Pancreas (tissue), 10 donors: ENCODE results near the gene PALLD. TPM values are rescaled to one million over a fixed set of nuclear protein-coding genes. Genes with fewer than 3 reads are reported as not detected.

Experiments
- ATAC-seq, 4 donors: fragments of 200-7000 bp; cut with Tn5 transposase; one replicate each; pipeline versions ENCODE4 v1.8.0 to v1.9.1; 2020; ENCODE audit warnings: mild to moderate bottlenecking in 4 of 4, moderate library complexity in 4 of 4
- DNase-seq, 6 donors: peaks; one replicate each; pipeline ENCODE4 v3.0.0-alpha.2; 2020
- FAIRE-seq: peaks from 2 replicates; lab custom pipeline; 2012; peaks lifted over from hg19 to GRCh38; lab: Jason Lieb, UNC
- H3K27ac ChIP-seq, 4 donors: fragments of 200-600 bp; sonication (generic); 1 replicate in 3 of 4; 2 replicates in 1 of 4; pipeline versions ENCODE4 v1.5.0 to v1.8.0; 2020
- H3K27me3 ChIP-seq, 4 donors: fragments of 200-600 bp; one replicate each; pipeline ENCODE4 v1.8.0; 2021
- H3K36me3 ChIP-seq, 3 donors: fragments of 200-600 bp; sonication (generic) in 1 of 3; one replicate each; pipeline versions ENCODE4 v1.5.0 to v1.8.0; 2020 to 2021
- H3K4me1 ChIP-seq, 3 donors: fragments of 200-600 bp; one replicate each; pipeline ENCODE4 v1.8.0; 2021
- H3K4me3 ChIP-seq, 4 donors: fragments of 200-600 bp; sonication (generic) in 2 of 4; one replicate each; pipeline versions ENCODE4 v1.5.0 to v1.8.0; 2020 to 2021
- H3K9me3 ChIP-seq, 4 donors: fragments of 200-600 bp; one replicate each; pipeline ENCODE4 v1.8.0; 2021
- WGBS, 2 donors: extraction: QIAGEN DNeasy Blood & Tissue Kit; methylation state at CpG; one replicate each; pipeline ENCODE4 v1.1.7; 2013; 5-methylcytosine and 5-hydroxymethylcytosine counted together
- intact Hi-C, 3 donors: fragments of 100-400 bp; cut with DNase I; formaldehyde crosslinking; loops; one replicate each; pipeline versions ENCODE4 v1.11.1 to v1.14.2; 2022
- polyA plus RNA-seq, 2 donors: library from polyadenylated mRNA; stranded (reverse); fragments of 200-250 nt; gene quantifications; one replicate each; pipeline ENCODE4 v1.2.3, GENCODE V29; 2013
- total RNA-seq, 6 donors: library from RNA; stranded (reverse); fragmentation: NEBNext Ultra II Directional in 4 of 6; extraction: Animal tissue kit (Norgen Biotek cat#: 25700) in 4 of 6; gene quantifications; one replicate each; pipeline versions ENCODE4 v1.2.1 to v1.2.4, GENCODE V29; 2021 to 2023
- TF ChIP-seq, protein P1 (sequence below), 4 donors: fragments of 200-600 bp; sonication (generic) in 3 of 4; IDR thresholded peaks; one replicate each; pipeline versions ENCODE4 v1.5.0 to v1.8.0; 2021; ENCODE audit warnings: antibody characterized with exemption in 4 of 4
- donor health status: healthy with polysubstance abuse.
- donor health status: DM: no; HTN: no; CAD: no; lungs with moderate emphysema.
- donor health status: DM: no; HTN: no; CAD: no.
- donor health status: control.
- donor health status: control.
- donor health status: Bipolar disorder and iron deficiency.
- donor health status: DM: yes; HTN: yes; CAD: no.
- donor health status: DM: no; HTN: no; CAD: no.
- donor health status: DM: no; HTN: no; CAD: no.
- donor health status: DM: yes; HTN: yes; CAD: no.

Gene PALLD
- total and polyA plus RNA-seq, 8 donors, result 4.4 to 44.2 (median 14.1) TPM

DNA sequence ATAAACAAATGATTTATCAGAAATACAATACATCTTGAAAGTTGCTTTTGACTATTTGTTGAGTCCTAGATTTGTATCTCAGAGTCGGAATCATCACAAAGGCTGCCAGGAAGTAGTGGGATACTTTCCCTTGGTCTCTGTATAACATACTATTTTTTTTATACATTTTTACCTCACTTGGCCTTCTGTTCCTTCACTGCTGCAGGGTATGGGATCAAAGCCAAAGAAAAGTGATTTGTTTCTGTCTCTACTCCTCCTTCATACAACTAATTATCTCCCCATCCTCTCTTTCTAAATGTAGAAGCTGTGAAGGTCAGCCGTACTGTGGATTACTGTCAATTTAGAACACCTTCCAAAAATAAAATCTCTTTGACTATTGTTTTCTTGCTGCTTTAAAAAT is 24.9 kb downstream of the PALLD start:
- TF ChIP-seq, protein P1, sequence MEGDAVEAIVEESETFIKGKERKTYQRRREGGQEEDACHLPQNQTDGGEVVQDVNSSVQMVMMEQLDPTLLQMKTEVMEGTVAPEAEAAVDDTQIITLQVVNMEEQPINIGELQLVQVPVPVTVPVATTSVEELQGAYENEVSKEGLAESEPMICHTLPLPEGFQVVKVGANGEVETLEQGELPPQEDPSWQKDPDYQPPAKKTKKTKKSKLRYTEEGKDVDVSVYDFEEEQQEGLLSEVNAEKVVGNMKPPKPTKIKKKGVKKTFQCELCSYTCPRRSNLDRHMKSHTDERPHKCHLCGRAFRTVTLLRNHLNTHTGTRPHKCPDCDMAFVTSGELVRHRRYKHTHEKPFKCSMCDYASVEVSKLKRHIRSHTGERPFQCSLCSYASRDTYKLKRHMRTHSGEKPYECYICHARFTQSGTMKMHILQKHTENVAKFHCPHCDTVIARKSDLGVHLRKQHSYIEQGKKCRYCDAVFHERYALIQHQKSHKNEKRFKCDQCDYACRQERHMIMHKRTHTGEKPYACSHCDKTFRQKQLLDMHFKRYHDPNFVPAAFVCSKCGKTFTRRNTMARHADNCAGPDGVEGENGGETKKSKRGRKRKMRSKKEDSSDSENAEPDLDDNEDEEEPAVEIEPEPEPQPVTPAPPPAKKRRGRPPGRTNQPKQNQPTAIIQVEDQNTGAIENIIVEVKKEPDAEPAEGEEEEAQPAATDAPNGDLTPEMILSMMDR (IDR thresholded peaks at IDR 0.05), result no peak
- Histone ChIP-seq H3K4me3 (no peak overlapping the region), H3K36me3 (no peaks in the 10 kb centered on the region), H3K27me3 (no peaks in the 10 kb centered on the region), H3K27ac (no peak overlapping the region), H3K9me3 (no peaks in the 10 kb centered on the region), H3K4me1 (no peaks in the 10 kb centered on the region)
- DNase-seq (no peak), FAIRE-seq (no peak), ATAC-seq (no peak)
- intact Hi-C loops, result no loop called here
- 55 to 61% methylated on average over 2 of the region's 2 CpGs for WGBS, 2 donors

GRCh38 chr4:168522356-168522755 is 25.5 kb downstream of the PALLD start:
- TF ChIP-seq, protein P1 (IDR thresholded peaks at IDR 0.05), result no peak
- H3K4me1 ChIP-seq, result no peaks in the 10 kb centered on the region
- H3K4me3 ChIP-seq, result no peak overlapping the region
- H3K27ac ChIP-seq, result no peak overlapping the region
- intact Hi-C loops, result no loop called here
- H3K9me3 ChIP-seq, result no peaks in the 10 kb centered on the region
- no peaks in the 10 kb centered on the region for H3K27me3 ChIP-seq
- no peak for FAIRE-seq
- ATAC-seq, result no peak
- WGBS, 2 donors, result 70% methylated on average over 2 of the region's 2 CpGs
- no peak for DNase-seq
- no peaks in the 10 kb centered on the region for H3K36me3 ChIP-seq

- Histone ChIP-seq H3K4me3 (no peak overlapping the region), H3K27me3 (no peaks in the 10 kb centered on the region), H3K27ac (no peak overlapping the region), H3K36me3 (no peaks in the 10 kb centered on the region), H3K4me1 (no peaks in the 10 kb centered on the region), H3K9me3 (no peaks in the 10 kb centered on the region)
- FAIRE-seq (no peak), DNase-seq (no peak), ATAC-seq (no peak)
- intact Hi-C loops, result no loop called here
- 76 to 91% methylated on average over 2 of the region's 2 CpGs for WGBS, 2 donors
- TF ChIP-seq, protein P1 (IDR thresholded peaks at IDR 0.05), result no peak
These were observed 26.1 kb downstream of the PALLD start for GRCh38 chr4:168522829-168523489.

- Histone ChIP-seq H3K27me3 (no peaks in the 10 kb centered on the region), H3K4me3 (no peak overlapping the region), H3K27ac (no peak overlapping the region), H3K4me1 (no peaks in the 10 kb centered on the region), H3K9me3 (no peaks in the 10 kb centered on the region), H3K36me3 (no peaks in the 10 kb centered on the region)
- TF ChIP-seq, protein P1 (IDR thresholded peaks at IDR 0.05), result no peak
- FAIRE-seq (no peak), DNase-seq (no peak), ATAC-seq (no peak)
- intact Hi-C loops, result no loop called here
These were observed 27.2 kb downstream of the PALLD start for GRCh38 chr4:168524006-168524405.

DNA sequence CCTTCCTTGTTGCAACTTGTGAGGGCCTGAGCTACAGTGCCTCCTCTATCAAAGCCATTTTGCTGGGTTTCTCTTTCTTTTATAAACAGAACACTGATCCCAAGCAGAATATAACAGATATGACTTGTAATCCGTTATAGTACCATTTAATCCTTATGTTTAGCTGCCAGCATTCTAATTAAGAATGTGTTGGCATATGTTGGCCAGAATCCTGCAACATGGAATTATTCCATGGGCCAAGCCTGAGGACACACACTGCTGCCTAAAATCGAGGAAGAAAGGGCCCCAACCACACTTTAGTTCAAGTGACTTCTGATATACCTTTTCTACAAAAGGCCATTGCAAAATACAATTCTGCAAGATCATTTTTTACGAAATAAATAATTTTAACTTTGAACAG is 28.0 kb downstream of the PALLD start:
- TF ChIP-seq, protein P1 (IDR thresholded peaks at IDR 0.05), result no peak
- H3K9me3 ChIP-seq, result no peaks in the 10 kb centered on the region
- no peak for FAIRE-seq
- no peak overlapping the region for H3K4me3 ChIP-seq
- DNase-seq, result no peak
- H3K27ac ChIP-seq, result no peak overlapping the region
- no peak for ATAC-seq
- intact Hi-C loops, result no loop called here
- no peaks in the 10 kb centered on the region for H3K36me3 ChIP-seq
- no peaks in the 10 kb centered on the region for H3K27me3 ChIP-seq
- no peaks in the 10 kb centered on the region for H3K4me1 ChIP-seq
- WGBS, 2 donors, result 68 to 71% methylated on average over 3 of the region's 3 CpGs
